ENCODE results near the gene MDM1. TPM values are rescaled to one million over a fixed set of nuclear protein-coding genes. Genes with fewer than 3 reads are reported as not detected.

Gene MDM1
- total RNA-seq, 4 donors from 2014 or later, result 8.2 to 23.5 (median 13.4) TPM

DNA sequence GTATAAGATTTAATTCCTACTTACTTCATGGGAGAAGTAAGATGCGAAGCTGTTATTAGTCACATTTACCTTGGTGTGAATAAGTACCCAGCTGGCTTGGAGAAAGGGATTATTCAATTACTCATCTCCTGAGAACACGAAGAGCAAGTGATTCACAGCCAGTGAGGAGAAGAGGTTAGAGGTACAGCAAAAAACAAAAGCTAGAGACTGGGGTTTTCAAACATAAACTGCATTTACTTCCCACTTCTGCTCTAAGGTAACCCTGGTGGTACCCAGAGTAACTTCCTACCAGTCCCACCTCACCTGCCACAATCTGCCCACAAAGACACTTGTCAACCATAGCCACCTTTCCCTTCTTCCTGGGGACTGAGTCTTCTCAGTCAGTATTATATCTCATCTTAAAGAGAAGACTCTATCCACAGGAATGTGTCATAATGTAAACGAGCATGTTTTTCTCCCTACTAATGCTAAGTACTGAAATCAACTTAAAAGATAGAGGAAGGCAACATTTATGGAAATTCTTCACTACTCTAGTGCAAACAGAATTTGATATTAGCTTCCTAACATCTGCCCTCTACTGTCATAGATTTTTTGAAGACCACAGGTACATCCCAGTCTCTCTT is 72.7 kb downstream of the MDM1 start:
- TF ChIP-seq, protein P1, sequence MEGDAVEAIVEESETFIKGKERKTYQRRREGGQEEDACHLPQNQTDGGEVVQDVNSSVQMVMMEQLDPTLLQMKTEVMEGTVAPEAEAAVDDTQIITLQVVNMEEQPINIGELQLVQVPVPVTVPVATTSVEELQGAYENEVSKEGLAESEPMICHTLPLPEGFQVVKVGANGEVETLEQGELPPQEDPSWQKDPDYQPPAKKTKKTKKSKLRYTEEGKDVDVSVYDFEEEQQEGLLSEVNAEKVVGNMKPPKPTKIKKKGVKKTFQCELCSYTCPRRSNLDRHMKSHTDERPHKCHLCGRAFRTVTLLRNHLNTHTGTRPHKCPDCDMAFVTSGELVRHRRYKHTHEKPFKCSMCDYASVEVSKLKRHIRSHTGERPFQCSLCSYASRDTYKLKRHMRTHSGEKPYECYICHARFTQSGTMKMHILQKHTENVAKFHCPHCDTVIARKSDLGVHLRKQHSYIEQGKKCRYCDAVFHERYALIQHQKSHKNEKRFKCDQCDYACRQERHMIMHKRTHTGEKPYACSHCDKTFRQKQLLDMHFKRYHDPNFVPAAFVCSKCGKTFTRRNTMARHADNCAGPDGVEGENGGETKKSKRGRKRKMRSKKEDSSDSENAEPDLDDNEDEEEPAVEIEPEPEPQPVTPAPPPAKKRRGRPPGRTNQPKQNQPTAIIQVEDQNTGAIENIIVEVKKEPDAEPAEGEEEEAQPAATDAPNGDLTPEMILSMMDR (IDR thresholded peaks at IDR 0.05), result no peak
- no peak for TF ChIP-seq POLR2AphosphoS5 (IDR thresholded peaks at IDR 0.05)
- no peak for TF ChIP-seq EP300 (IDR thresholded peaks at IDR 0.05; ENCODE audit: low read depth)
- no peak for TF ChIP-seq POLR2A (IDR thresholded peaks at IDR 0.05)
- no peaks in the 10 kb centered on the region for H3K4me1 ChIP-seq
- in situ Hi-C loops (cut with MboI; ENCODE audit: low pct_ligation_motif_present in 1 of 4, low pct_unique_long_range_greater_than_20kb in 1 of 4, low sequenced_read_pairs in 3 of 4) (no loop called here), intact Hi-C loops (cut with DNase I; ENCODE audit: low total_unique reads) (no loop called here)
- no peaks in the 10 kb centered on the region for H3K27me3 ChIP-seq
- H3K36me3 ChIP-seq, result no peaks in the 10 kb centered on the region
- H3K9me3 ChIP-seq, result no peaks in the 10 kb centered on the region
- H3K27ac ChIP-seq, result no peak overlapping the region
- 57 to 72% methylated on average over 3 of the region's 3 CpGs for WGBS, 2 donors (ENCODE audit: low coverage in 1 of 2)
- H3K4me3 ChIP-seq, result no peak overlapping the region
- DNase-seq, result no peak

DNA sequence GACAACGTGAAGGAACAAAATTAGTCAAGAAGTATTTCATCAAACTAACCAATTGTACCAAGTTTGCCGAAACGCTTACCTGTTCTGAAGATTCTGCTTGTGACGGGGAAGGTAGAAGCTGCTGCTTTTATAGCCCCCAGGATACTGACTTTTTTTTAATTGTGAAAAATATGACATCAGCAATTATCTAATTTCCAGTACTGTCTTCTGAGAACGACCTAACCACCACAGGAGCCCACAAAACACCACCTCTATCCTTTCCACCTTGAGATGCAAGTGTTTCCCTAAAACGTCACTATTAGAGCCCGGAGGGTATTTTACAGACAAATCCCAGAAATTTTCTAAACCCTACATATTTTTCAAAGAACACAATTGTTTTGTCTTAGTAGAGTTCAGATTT is 78.7 kb downstream of the MDM1 start, which contains the start of gene IL22:
IL22 (minus strand) TSS at position 101 of the 400 bp plus-strand sequence. CDS start 156 bp downstream, outside the sequence.
- Histone ChIP-seq H3K9me3 (no peaks in the 10 kb centered on the region), H3K4me3 (no peak within 1 kb of the TSS), H3K36me3 (no peaks in the 10 kb centered on the region), H3K4me1 (no peaks in the 10 kb centered on the region), H3K27me3 (no peaks in the 10 kb centered on the region), H3K27ac (no peak within 1 kb of the TSS)
- in situ Hi-C loops (cut with MboI; ENCODE audit: low pct_ligation_motif_present in 1 of 4, low pct_unique_long_range_greater_than_20kb in 1 of 4, low sequenced_read_pairs in 3 of 4), result no loop called here
- no peak for TF ChIP-seq POLR2A (IDR thresholded peaks at IDR 0.05)
- no peak for TF ChIP-seq EP300 (IDR thresholded peaks at IDR 0.05; ENCODE audit: low read depth)
- TF ChIP-seq, protein P1 (IDR thresholded peaks at IDR 0.05), result no peak
- no peak for TF ChIP-seq POLR2AphosphoS5 (IDR thresholded peaks at IDR 0.05)
- DNase-seq, result no peak
- WGBS, 2 donors (ENCODE audit: low coverage in 1 of 2), result 63 to 86% methylated on average over 3 to 7 of the region's 7 CpGs
- intact Hi-C loops (cut with DNase I; ENCODE audit: low total_unique reads), result no loop called here

DNA sequence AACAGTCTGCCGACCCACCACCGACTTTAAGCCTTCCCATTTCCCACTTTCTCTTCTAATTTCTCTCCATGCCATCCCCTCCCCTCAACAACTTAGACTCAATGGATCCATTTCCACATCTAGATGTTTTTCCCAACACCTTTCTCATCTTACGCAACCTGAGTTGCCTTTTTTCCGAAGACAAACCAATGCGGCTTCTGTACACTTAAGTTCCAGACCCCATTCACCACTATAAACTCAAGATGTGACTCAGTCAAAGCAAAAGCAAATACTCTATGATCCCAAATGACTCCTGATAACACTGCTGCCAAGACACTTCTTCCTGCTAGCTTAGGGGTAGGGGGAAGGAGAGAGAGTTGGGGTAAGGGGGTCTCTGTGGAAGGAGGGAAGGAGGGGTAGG is 80.1 kb downstream of the MDM1 start:
- Histone ChIP-seq H3K9me3 (no peaks in the 10 kb centered on the region), H3K36me3 (no peaks in the 10 kb centered on the region), H3K4me3 (no peak overlapping the region), H3K4me1 (no peaks in the 10 kb centered on the region), H3K27ac (no peak overlapping the region), H3K27me3 (no peaks in the 10 kb centered on the region)
- intact Hi-C loops (cut with DNase I; ENCODE audit: low total_unique reads), result no loop called here
- DNase-seq, result no peak
- TF ChIP-seq EP300 (IDR thresholded peaks at IDR 0.05; ENCODE audit: low read depth) (no peak), POLR2AphosphoS5 (IDR thresholded peaks at IDR 0.05) (no peak), POLR2A (IDR thresholded peaks at IDR 0.05) (no peak)
- TF ChIP-seq, protein P1 (IDR thresholded peaks at IDR 0.05), result no peak
- in situ Hi-C loops (cut with MboI; ENCODE audit: low pct_ligation_motif_present in 1 of 4, low pct_unique_long_range_greater_than_20kb in 1 of 4, low sequenced_read_pairs in 3 of 4), result no loop called here
- 91 to 94% methylated on average over 5 of the region's 5 CpGs for WGBS, 2 donors (ENCODE audit: low coverage in 1 of 2)

DNA sequence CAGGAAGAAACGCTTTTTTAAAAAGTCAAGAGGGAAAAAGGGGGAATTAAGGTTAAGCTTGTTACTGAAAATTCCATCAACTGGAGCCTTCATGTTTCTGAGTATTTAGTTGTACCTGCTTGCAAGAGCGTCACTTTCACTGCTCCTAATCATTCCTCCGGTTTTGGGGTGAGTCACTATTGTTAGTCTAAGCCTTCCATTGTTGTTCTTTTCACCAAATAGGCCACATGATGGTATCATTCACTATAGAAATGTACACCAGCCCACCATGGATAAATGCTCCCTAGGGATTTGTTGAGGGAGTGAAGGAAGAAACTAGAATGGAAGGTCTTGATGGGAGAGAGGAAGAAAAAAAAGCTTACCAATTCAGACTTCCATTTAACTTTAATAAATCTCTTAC is 81.7 kb downstream of the MDM1 start:
- intact Hi-C loops (cut with DNase I; ENCODE audit: low total_unique reads) (no loop called here), in situ Hi-C loops (cut with MboI; ENCODE audit: low pct_ligation_motif_present in 1 of 4, low pct_unique_long_range_greater_than_20kb in 1 of 4, low sequenced_read_pairs in 3 of 4) (no loop called here)
- Histone ChIP-seq H3K4me3 (no peak overlapping the region), H3K27ac (no peak overlapping the region), H3K27me3 (no peaks in the 10 kb centered on the region), H3K9me3 (no peaks in the 10 kb centered on the region), H3K4me1 (peaks cover 0 to 6% (median 0%) of the 10 kb centered on the region in 4 donors), H3K36me3 (no peaks in the 10 kb centered on the region)
- DNase-seq, result no peak
- TF ChIP-seq, protein P1 (IDR thresholded peaks at IDR 0.05), result no peak
- TF ChIP-seq POLR2AphosphoS5 (IDR thresholded peaks at IDR 0.05) (no peak), EP300 (IDR thresholded peaks at IDR 0.05; ENCODE audit: low read depth) (no peak), POLR2A (IDR thresholded peaks at IDR 0.05) (no peak)
- 76 to 79% methylated on average over 3 of the region's 3 CpGs for WGBS, 2 donors (ENCODE audit: low coverage in 1 of 2)
